ENCODE measurements around the gene LTN1.

Gene LTN1

GRCh38 chr21:28883931-28884330 is 108.7 kb downstream of the LTN1 start:
- no peak for DNase-seq

- DNase-seq = no peak
Observed at GRCh38 chr21:28882345-28882744, 110.3 kb downstream of the LTN1 start.
